ENCODE results near the gene WDR48.

DNA sequence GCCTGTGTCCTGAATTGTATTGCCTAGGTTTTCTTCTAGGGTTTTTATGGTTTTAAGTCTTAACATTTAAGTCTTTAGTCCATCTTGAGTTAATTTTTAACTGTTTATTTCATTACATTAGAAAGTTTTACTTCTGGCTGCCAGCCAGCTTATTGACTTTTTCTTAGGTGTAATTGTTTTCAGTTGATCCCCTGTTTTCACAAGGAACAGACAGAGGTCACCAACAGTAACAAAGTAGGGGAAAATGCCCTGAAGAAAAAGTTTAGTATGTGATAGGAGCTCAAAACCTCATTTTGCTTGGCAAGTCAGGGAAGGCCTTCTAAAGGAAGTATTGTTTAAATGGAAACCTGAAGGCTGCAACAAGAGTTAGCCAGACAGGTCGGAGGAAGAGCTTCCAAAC lies 10.4 kb downstream of the WDR48 start:
- TF ChIP-seq CTCF (IDR thresholded peaks at IDR 0.05; ENCODE audit: insufficient read depth, low read depth, low read length), result no peak
- TF ChIP-seq EZH2 (IDR thresholded peaks at IDR 0.05; ENCODE audit: insufficient read depth, low read length), result no peak

All from astrocyte (in vitro differentiated cells and primary cell).